BE2C (cell line): ENCODE data around the gene LORICRIN.
A peak's percentile ranks its signal among the peaks of the same experiment; 100 is the strongest.
"Not testable (repeated sequence)": the region's sequence is repeated elsewhere in the genome, so short reads cannot be mapped to it uniquely, and the experiment has no call there.

Experiments used
- DNase-seq: peaks from one replicate; pipeline ENCODE4 v3.0.0-alpha.2; 2020
- H3K27me3 ChIP-seq: fragments of 250-450 bp; sonication (Bioruptor Pico); 2 replicates; pipeline ENCODE4 v1.5.1; 2020; ENCODE audit warnings: mild to moderate bottlenecking
- H3K36me3 ChIP-seq: fragments of 250-450 bp; sonication (Bioruptor Pico); 2 replicates; pipeline ENCODE4 v1.5.1; 2020; ENCODE audit warnings: mild to moderate bottlenecking
- H3K4me1 ChIP-seq: fragments of 250-450 bp; sonication (Bioruptor Pico); 2 replicates; pipeline ENCODE4 v1.5.1; 2020
- H3K4me3 ChIP-seq: 2 replicates; pipeline ENCODE4 v1.5.1; 2011; ENCODE audit warnings: low read depth, low read length
- H3K9me3 ChIP-seq: fragments of 250-450 bp; sonication (Bioruptor Pico); 2 replicates; pipeline ENCODE4 v1.5.1; 2020
- TF ChIP-seq, protein P1 (sequence below): IDR thresholded peaks from 2 replicates; pipeline ENCODE4 v1.5.1; 2012; ENCODE audit warnings: mild to moderate bottlenecking, low read depth, low read length

LORICRIN gene

DNA sequence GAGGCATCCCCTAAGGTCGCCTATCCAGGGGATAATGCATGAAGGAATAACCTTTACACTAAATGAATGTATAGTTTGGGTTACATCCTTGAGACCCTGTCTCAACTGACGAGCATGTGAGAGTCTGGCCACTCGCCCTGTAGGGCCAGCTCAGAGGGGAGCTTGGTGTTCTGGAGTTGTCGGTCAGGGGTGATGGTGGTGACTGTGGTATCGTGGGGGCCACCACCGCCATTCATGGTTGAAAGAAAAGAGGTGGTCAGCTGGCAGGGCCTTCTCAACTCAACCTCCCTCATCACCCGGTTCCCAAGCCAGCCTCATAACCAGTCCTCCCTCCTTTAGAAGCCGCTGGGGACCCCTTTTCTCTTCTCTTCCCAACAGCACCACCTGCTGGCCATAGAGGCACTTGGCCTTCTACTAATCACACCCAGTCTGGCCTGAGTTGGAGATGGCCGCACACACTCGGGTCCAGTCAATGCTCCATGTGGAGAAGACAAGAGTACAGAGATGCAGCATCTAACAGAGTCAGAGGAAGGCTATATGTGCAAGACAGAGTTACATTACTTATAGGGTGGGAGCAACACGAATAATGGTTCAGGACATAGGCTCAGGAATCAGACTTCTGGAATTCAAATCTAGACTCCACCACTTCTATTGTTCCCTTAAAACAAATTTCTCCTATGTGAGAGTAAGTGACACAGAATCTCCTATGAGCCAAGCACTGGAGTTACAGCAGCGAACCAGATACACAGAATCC lies 30.2 kb upstream of the LORICRIN start:
- not testable (repeated sequence) for H3K27me3 ChIP-seq, H3K4me3 ChIP-seq, H3K4me1 ChIP-seq, H3K36me3 ChIP-seq, H3K9me3 ChIP-seq
- TF ChIP-seq, protein P1, sequence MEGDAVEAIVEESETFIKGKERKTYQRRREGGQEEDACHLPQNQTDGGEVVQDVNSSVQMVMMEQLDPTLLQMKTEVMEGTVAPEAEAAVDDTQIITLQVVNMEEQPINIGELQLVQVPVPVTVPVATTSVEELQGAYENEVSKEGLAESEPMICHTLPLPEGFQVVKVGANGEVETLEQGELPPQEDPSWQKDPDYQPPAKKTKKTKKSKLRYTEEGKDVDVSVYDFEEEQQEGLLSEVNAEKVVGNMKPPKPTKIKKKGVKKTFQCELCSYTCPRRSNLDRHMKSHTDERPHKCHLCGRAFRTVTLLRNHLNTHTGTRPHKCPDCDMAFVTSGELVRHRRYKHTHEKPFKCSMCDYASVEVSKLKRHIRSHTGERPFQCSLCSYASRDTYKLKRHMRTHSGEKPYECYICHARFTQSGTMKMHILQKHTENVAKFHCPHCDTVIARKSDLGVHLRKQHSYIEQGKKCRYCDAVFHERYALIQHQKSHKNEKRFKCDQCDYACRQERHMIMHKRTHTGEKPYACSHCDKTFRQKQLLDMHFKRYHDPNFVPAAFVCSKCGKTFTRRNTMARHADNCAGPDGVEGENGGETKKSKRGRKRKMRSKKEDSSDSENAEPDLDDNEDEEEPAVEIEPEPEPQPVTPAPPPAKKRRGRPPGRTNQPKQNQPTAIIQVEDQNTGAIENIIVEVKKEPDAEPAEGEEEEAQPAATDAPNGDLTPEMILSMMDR, result peak; percentile 63
- DNase-seq, result peak; percentile 67

DNA sequence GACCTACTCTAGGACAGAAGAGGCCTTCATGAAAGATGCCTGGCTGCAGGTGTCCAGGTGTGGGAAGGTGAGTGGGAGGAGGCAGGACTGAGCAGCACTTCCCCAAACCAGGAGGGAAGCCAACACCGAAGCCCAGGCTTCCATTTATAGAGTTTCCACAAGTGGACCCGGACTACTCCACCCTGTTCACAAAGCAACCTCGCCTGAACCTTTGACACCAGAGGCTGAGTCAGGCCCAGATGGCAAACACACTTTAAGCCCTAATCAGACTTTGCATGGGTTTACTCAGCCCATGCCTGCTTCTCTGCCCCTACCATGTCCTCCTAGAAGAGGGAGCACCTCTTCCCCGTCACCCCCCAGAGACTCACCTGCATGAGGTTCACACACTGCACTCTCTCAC lies 28.1 kb upstream of the LORICRIN start:
- no peak for DNase-seq
- Histone ChIP-seq H3K36me3 (no peaks in the 10 kb centered on the region), H3K27me3 (no peaks in the 10 kb centered on the region; the same call in none of the 2 replicates)

DNA sequence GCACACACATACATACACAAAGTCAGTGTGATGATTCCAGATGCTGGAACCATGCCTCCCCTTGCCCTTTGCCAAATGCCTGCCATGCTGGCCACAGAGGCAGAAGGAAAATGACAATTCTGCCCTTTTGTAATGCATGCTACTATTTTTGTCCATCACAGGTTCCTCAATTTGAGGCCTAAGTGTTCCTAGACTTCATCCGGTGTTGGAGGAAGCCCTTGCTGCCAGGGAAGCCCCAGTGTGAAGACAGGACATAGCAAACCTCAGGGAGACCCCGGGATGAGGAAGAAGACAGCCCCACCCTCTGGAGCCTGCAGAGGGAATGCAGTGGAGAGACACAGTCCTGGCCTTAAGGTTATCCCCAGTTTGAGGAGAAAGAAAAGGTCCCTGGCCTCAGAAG lies 27.7 kb upstream of the LORICRIN start:
- TF ChIP-seq, protein P1, result no peak
- Histone ChIP-seq H3K36me3 (no peaks in the 10 kb centered on the region), H3K4me1 (no peaks in the 10 kb centered on the region), H3K4me3 (no peak overlapping the region), H3K27me3 (no peaks in the 10 kb centered on the region; the same call in none of the 2 replicates), H3K9me3 (no peaks in the 10 kb centered on the region)
- no peak for DNase-seq

More for the DNA sequence above, 28.1 kb upstream of the LORICRIN start:
- Histone ChIP-seq H3K9me3 (no peaks in the 10 kb centered on the region), H3K4me1 (no peaks in the 10 kb centered on the region), H3K4me3 (no peak overlapping the region)
- TF ChIP-seq, protein P1, result no peak

DNA sequence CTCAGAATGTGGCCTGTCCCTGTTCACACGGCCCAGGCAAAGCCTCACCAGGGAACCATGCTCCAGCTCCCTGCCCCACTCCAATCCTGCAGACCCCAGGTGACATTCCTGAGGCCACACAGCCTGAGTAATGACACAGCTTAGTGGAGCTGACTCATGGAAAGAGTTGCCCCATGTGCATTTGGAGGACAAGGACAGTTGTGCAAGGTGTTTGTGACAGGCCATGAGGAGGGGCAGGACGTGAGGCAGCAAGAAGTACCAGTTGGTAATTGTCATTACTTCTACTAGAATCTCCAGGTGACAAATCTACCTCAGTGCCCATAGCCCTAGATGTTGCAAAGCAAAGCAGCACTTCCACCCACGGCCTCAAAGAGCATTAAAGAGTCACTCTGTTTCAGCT lies 26.9 kb upstream of the LORICRIN start:
- Histone ChIP-seq H3K27me3 (no peaks in the 10 kb centered on the region; the same call in 1 of the 2 replicates), H3K9me3 (no peaks in the 10 kb centered on the region), H3K4me1 (no peaks in the 10 kb centered on the region), H3K4me3 (no peak overlapping the region), H3K36me3 (no peaks in the 10 kb centered on the region)
- no peak for DNase-seq
- TF ChIP-seq, protein P1, result no peak

DNA sequence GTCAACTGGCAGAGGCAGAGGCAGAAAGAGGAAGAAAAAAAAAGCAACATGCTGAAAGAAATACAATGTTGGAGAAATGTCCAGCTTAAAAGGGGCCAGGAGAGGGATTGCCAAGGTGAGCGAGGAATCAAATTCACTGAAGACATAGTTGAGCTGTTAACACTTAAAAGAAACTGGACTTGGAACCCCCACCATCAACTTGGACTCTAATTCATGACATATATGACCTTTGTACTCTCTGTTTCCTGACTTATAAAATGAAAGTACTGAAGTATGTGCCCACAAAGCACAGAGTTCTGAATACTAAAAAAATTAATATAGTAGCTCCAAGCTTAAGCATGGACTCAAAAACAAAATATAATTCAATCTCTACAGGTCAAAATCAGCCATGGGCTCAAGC lies 26.0 kb upstream of the LORICRIN start:
- H3K4me1 ChIP-seq, result no peaks in the 10 kb centered on the region
- TF ChIP-seq, protein P1, result no peak
- no peaks in the 10 kb centered on the region for H3K9me3 ChIP-seq
- DNase-seq, result no peak
- no peak overlapping the region for H3K4me3 ChIP-seq
- H3K36me3 ChIP-seq, result no peaks in the 10 kb centered on the region
- H3K27me3 ChIP-seq, result no peaks in the 10 kb centered on the region; the same call in 1 of the 2 replicates

DNA sequence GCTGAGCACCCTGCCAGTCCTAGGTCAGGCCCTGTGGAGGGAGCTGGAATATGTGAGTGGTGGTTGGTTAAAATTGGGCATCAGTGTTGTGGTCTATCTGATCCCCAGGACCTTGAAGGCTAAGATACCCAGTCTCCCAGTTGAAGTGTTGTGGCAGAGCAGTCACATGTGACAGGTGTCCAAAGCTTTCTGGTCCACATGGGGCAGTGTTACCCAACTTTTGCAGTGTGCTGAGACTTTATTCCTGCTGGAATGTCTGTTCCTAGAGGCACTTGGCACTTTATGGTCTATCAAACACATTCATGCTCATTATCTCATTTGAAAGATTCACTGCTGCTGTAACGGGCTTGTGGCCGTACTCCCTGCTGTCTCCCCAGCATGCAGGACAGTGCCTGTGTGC lies 21.0 kb upstream of the LORICRIN start:
- DNase-seq, result no peak
- H3K27me3 ChIP-seq, result no peaks in the 10 kb centered on the region; the same call in 1 of the 2 replicates
- no peaks in the 10 kb centered on the region for H3K9me3 ChIP-seq
- H3K4me3 ChIP-seq, result no peak overlapping the region
- H3K36me3 ChIP-seq, result no peaks in the 10 kb centered on the region
- TF ChIP-seq, protein P1, result peak; percentile 28
- no peaks in the 10 kb centered on the region for H3K4me1 ChIP-seq
